GM23338 (cell line): Measurements from ENCODE around the gene CPNE6. TPM values are rescaled to one million over a fixed set of nuclear protein-coding genes. Genes with fewer than 3 reads are reported as not detected.

ENCODE experiments used
- ATAC-seq: fragments of 200-7000 bp; cut with Tn5 transposase; 3 replicates; pipeline ENCODE4 v1.9.1; 2020
- DNase-seq: peaks from one replicate; pipeline ENCODE4 v3.0.0-alpha.2; 2015; ENCODE audit warnings: low spot score
- H2AFZ ChIP-seq: fragments of 200-600 bp; sonication (generic); 2 replicates; pipeline ENCODE4 v1.8.0; 2016; ENCODE audit warnings: antibody characterized with exemption, mild to moderate bottlenecking, moderate library complexity
- H3F3A ChIP-seq: fragments of 200-600 bp; sonication (generic); replicated peaks from 2 replicates; pipeline ENCODE4 v1.8.0; 2017; ENCODE audit warnings: antibody characterized with exemption, mixed run types, low read depth
- H3K27ac ChIP-seq: fragments of 200-600 bp; sonication (generic); 2 replicates; pipeline ENCODE4 v1.6.1; 2016; ENCODE audit warnings: low read depth
- H3K27me3 ChIP-seq: fragments of 200-600 bp; sonication (generic); 2 replicates; pipeline ENCODE4 v1.8.0; 2016; ENCODE audit warnings: mild to moderate bottlenecking, mixed run types, moderate library complexity; ENCODE audit not compliant: insufficient read depth
- H3K36me3 ChIP-seq: fragments of 200-600 bp; sonication (generic); 2 replicates; pipeline ENCODE4 v1.8.0; 2016; ENCODE audit warnings: mild to moderate bottlenecking; ENCODE audit not compliant: insufficient read depth
- H3K4me1 ChIP-seq: fragments of 200-600 bp; sonication (generic); 2 replicates; pipeline ENCODE4 v1.8.0; 2016; ENCODE audit warnings: mild to moderate bottlenecking, moderate library complexity; ENCODE audit not compliant: insufficient read depth
- H3K4me2 ChIP-seq: fragments of 200-600 bp; sonication (generic); 2 replicates; pipeline ENCODE4 v1.7.1; 2017; ENCODE audit warnings: mixed run types
- H3K4me3 ChIP-seq: fragments of 200-600 bp; sonication (generic); 2 replicates; pipeline ENCODE4 v1.6.1; 2016; ENCODE audit warnings: mixed run types
- H3K79me2 ChIP-seq: fragments of 200-600 bp; sonication (generic); replicated peaks from 2 replicates; pipeline ENCODE4 v1.8.0; 2017; ENCODE audit warnings: mild to moderate bottlenecking; ENCODE audit not compliant: insufficient read depth
- H3K9me2 ChIP-seq: fragments of 200-600 bp; sonication (generic); 2 replicates; pipeline ENCODE4 v1.8.0; 2017; ENCODE audit not compliant: insufficient read depth
- H4K20me1 ChIP-seq: fragments of 200-600 bp; sonication (generic); replicated peaks from 2 replicates; pipeline ENCODE4 v1.8.0; 2017; ENCODE audit warnings: mild to moderate bottlenecking; ENCODE audit not compliant: insufficient read depth
- H3K27ac Mint-ChIP-seq: 2 replicates; pipeline ENCODE4 v1.8.0; 2020; ENCODE audit warnings: inconsistent platforms, mild to moderate bottlenecking, moderate library complexity, mixed read lengths
- H3K27me3 Mint-ChIP-seq: 3 replicates; pipeline ENCODE4 v1.8.0; 2022; ENCODE audit warnings: low read depth, mild to moderate bottlenecking, moderate library complexity, mixed read lengths, inconsistent platforms; ENCODE audit not compliant: insufficient read depth, poor library complexity
- H3K36me3 Mint-ChIP-seq: 3 replicates; pipeline ENCODE4 v1.8.0; 2021; ENCODE audit warnings: low read depth, mild to moderate bottlenecking, inconsistent platforms, moderate library complexity, mixed read lengths
- H3K4me1 Mint-ChIP-seq: 3 replicates; pipeline ENCODE4 v1.8.0; 2020; ENCODE audit warnings: mild to moderate bottlenecking, inconsistent platforms, mixed read lengths
- H3K4me3 Mint-ChIP-seq: 3 replicates; pipeline ENCODE4 v1.8.0; 2021; ENCODE audit warnings: moderate library complexity, mild to moderate bottlenecking, inconsistent platforms, mixed read lengths
- H3K9me3 Mint-ChIP-seq: 3 replicates; pipeline ENCODE4 v1.8.0; 2020; ENCODE audit warnings: moderate library complexity, mild to moderate bottlenecking, inconsistent platforms, mixed read lengths
- CREB1 ChIP-seq: fragments of 250-450 bp; sonication (Bioruptor Pico); IDR thresholded peaks from 2 replicates; pipeline ENCODE4 v1.5.0; 2020; ENCODE audit warnings: low read depth, mild to moderate bottlenecking, moderate library complexity
- CTCF ChIP-seq, 2 experiments: fragments of 200-600 bp in 1 of 2; sonication (generic) in 1 of 2; conservative IDR thresholded peaks; 2 replicates each; pipeline versions ENCODE4 v1.5.1 to v1.6.1; 2016 to 2017; ENCODE audit warnings: antibody characterized with exemption in 2 of 2, low read depth in 2 of 2, mild to moderate bottlenecking in 2 of 2, moderate library complexity in 1 of 2
- ETS1 ChIP-seq: IDR thresholded peaks from 2 replicates; pipeline ENCODE4 v1.6.1; 2016; ENCODE audit warnings: antibody characterized with exemption
- EZH2 ChIP-seq: fragments of 200-600 bp; sonication (generic); IDR thresholded peaks from one replicate; pipeline ENCODE4 v1.8.0; 2017; ENCODE audit warnings: antibody characterized with exemption, mild to moderate bottlenecking, low read depth; ENCODE audit not compliant: unreplicated experiment
- EZH2phosphoT487 ChIP-seq: fragments of 200-600 bp; sonication (generic); IDR thresholded peaks from one replicate; pipeline ENCODE4 v1.8.1; 2018; ENCODE audit warnings: antibody characterized with exemption; ENCODE audit not compliant: unreplicated experiment
- JUNB ChIP-seq: IDR thresholded peaks from one replicate; pipeline ENCODE4 v1.6.1; 2016; ENCODE audit warnings: antibody characterized with exemption; ENCODE audit not compliant: unreplicated experiment
- NANOG ChIP-seq: IDR thresholded peaks from 2 replicates; pipeline ENCODE4 v1.6.1; 2016; ENCODE audit warnings: antibody characterized with exemption, borderline replicate concordance
- POLR2AphosphoS5 ChIP-seq: IDR thresholded peaks from 2 replicates; pipeline ENCODE4 v1.6.1; 2016; ENCODE audit warnings: antibody characterized with exemption, low read depth
- STAT1 ChIP-seq: IDR thresholded peaks from one replicate; pipeline ENCODE4 v1.6.1; 2016; ENCODE audit warnings: antibody characterized with exemption; ENCODE audit not compliant: unreplicated experiment
- ZNF462 ChIP-seq: fragments of 250-450 bp; sonication (Bioruptor Pico); IDR thresholded peaks from 2 replicates; pipeline ENCODE4 v1.5.0; 2020; ENCODE audit warnings: mild to moderate bottlenecking, moderate library complexity
- polyA plus RNA-seq: library from polyadenylated mRNA; unstranded; fragments of >200 nt; fragmentation: Nextera tagmentation; extraction: Ambion mirVana; gene quantifications from 2 replicates; pipeline ENCODE4 v1.2.1, GENCODE V29; 2016
- total RNA-seq: library from RNA; depleted of rRNA; stranded (reverse); fragments of >200 nt; shearing (Covaris generic); gene quantifications from 2 replicates; pipeline ENCODE4 v1.2.3, GENCODE V29; 2014

CPNE6 gene
- total and polyA plus RNA-seq, 2 experiments from 2014 or later, result 0.16 TPM; not detected in 1

GRCh38 chr14:24070285-24071143 lies 848 bp upstream of the CPNE6 start:
- ATAC-seq (no peak), DNase-seq (no peak)
- no peak overlapping the region for H2AFZ ChIP-seq
- no peaks in the 10 kb centered on the region for H3K79me2 ChIP-seq
- Mint-ChIP-seq H3K4me1 (no peaks in the 10 kb centered on the region), H3K27ac (no peak overlapping the region), H3K4me3 (no peak overlapping the region), H3K9me3 (no peaks in the 10 kb centered on the region), H3K27me3 (peaks cover 7% of the 10 kb centered on the region), H3K36me3 (no peaks in the 10 kb centered on the region)
- H3K4me2 ChIP-seq, result no peak overlapping the region
- H3K36me3 ChIP-seq, result no peaks in the 10 kb centered on the region
- no peaks in the 10 kb centered on the region for H3K27me3 ChIP-seq
- H3K9me2 ChIP-seq, result no peaks in the 10 kb centered on the region
- H3K4me1 ChIP-seq, result no peaks in the 10 kb centered on the region
- no peak for TF ChIP-seq CTCF (conservative IDR thresholded peaks at IDR 0.05; ENCODE audit: low read depth in 2 of 2)
- TF ChIP-seq STAT1, result no peak
- TF ChIP-seq ETS1, result no peak
- TF ChIP-seq ZNF462 (CRISPR knock-in tag), result no peak
- TF ChIP-seq EZH2, result no peak
- TF ChIP-seq NANOG, result no peak
- no peak for TF ChIP-seq POLR2AphosphoS5
- TF ChIP-seq EZH2phosphoT487, result no peak
- no peak for TF ChIP-seq JUNB
- no peak for TF ChIP-seq CREB1 (CRISPR knock-in tag)
- no peak overlapping the region for H3K27ac ChIP-seq
- H3F3A ChIP-seq, result no peaks in the 10 kb centered on the region
- H4K20me1 ChIP-seq, result no peaks in the 10 kb centered on the region
- H3K4me3 ChIP-seq, result no peak overlapping the region
